Trophoblast cell (in vitro differentiated cells and primary cell): ENCODE data around the gene SPC25.
"Not testable (repeated sequence)": the region's sequence is repeated elsewhere in the genome, so short reads cannot be mapped to it uniquely, and the experiment has no call there.

ENCODE experiments used
- DNase-seq, 2 donors: peaks; one replicate each; pipeline ENCODE4 v3.0.0-alpha.2; 2016
- H2AFZ ChIP-seq: 2 replicates; pipeline ENCODE4 v1.6.1; 2013; ENCODE audit warnings: low read length, moderate library complexity, mild to moderate bottlenecking; ENCODE audit not compliant: insufficient read depth, poor library complexity
- H2AK5ac ChIP-seq: 2 replicates; pipeline ENCODE4 v1.6.1; 2013; ENCODE audit warnings: mild to moderate bottlenecking, low read length
- H2BK120ac ChIP-seq: 2 replicates; pipeline ENCODE4 v1.6.1; 2013; ENCODE audit warnings: low read length, mild to moderate bottlenecking, moderate library complexity; ENCODE audit not compliant: insufficient read depth, poor library complexity
- H2BK12ac ChIP-seq: 2 replicates; pipeline ENCODE4 v1.6.1; 2013; ENCODE audit warnings: mild to moderate bottlenecking, low read length, moderate library complexity
- H2BK5ac ChIP-seq: 2 replicates; pipeline ENCODE4 v1.6.1; 2013; ENCODE audit warnings: low read length, low read depth, moderate library complexity, mild to moderate bottlenecking; ENCODE audit not compliant: poor library complexity
- H3K14ac ChIP-seq: 2 replicates; pipeline ENCODE4 v1.6.1; 2013; ENCODE audit warnings: mild to moderate bottlenecking, low read length
- H3K18ac ChIP-seq: 2 replicates; pipeline ENCODE4 v1.6.1; 2013; ENCODE audit warnings: mild to moderate bottlenecking, low read length
- H3K23ac ChIP-seq: 2 replicates; pipeline ENCODE4 v1.6.1; 2013; ENCODE audit warnings: low read length
- H3K27ac ChIP-seq: 2 replicates; pipeline ENCODE4 v1.5.1; 2013; ENCODE audit warnings: low read depth, mild to moderate bottlenecking, inconsistent platforms, low read length, moderate library complexity
- H3K27me3 ChIP-seq: 2 replicates; pipeline ENCODE4 v1.6.1; 2013; ENCODE audit warnings: inconsistent platforms, mild to moderate bottlenecking, low read length, moderate library complexity; ENCODE audit not compliant: insufficient read depth
- H3K36me3 ChIP-seq, 2 experiments: 1 replicate in 1 of 2; 2 replicates in 1 of 2; pipeline ENCODE4 v1.6.1; 2013; ENCODE audit warnings: low read length in 2 of 2, mild to moderate bottlenecking in 2 of 2, moderate library complexity in 1 of 2; ENCODE audit not compliant: insufficient read depth in 2 of 2, control insufficient read depth in 1 of 2
- H3K4ac ChIP-seq: 2 replicates; pipeline ENCODE4 v1.6.1; 2013; ENCODE audit warnings: low read depth, mild to moderate bottlenecking, low read length, moderate library complexity
- H3K4me1 ChIP-seq, 2 experiments: 1 replicate in 1 of 2; 2 replicates in 1 of 2; pipeline ENCODE4 v1.6.1; 2013; ENCODE audit warnings: low read length in 2 of 2, mild to moderate bottlenecking in 2 of 2, moderate library complexity in 1 of 2; ENCODE audit not compliant: insufficient read depth in 2 of 2, control insufficient read depth in 1 of 2
- H3K4me2 ChIP-seq: 2 replicates; pipeline ENCODE4 v1.6.1; 2013; ENCODE audit warnings: inconsistent platforms, mild to moderate bottlenecking, low read length, moderate library complexity
- H3K4me3 ChIP-seq: 2 replicates; pipeline ENCODE4 v1.5.1; 2013; ENCODE audit warnings: mild to moderate bottlenecking, low read depth, low read length, inconsistent platforms
- H3K79me1 ChIP-seq: one replicate; pipeline ENCODE4 v1.6.1; 2013; ENCODE audit warnings: low read length
- H3K79me2 ChIP-seq: 2 replicates; pipeline ENCODE4 v1.6.1; 2013; ENCODE audit warnings: low read length, mild to moderate bottlenecking; ENCODE audit not compliant: control insufficient read depth, insufficient read depth, poor library complexity
- H3K9ac ChIP-seq: 2 replicates; pipeline ENCODE4 v1.6.1; 2013; ENCODE audit warnings: mild to moderate bottlenecking, low read length
- H3K9me3 ChIP-seq: 2 replicates; pipeline ENCODE4 v1.6.1; 2013; ENCODE audit warnings: low read depth, mild to moderate bottlenecking, control low read depth, inconsistent platforms, low read length; ENCODE audit not compliant: insufficient read depth
- H4K12ac ChIP-seq: 2 replicates; pipeline ENCODE4 v1.6.1; 2013; ENCODE audit warnings: low read depth, mild to moderate bottlenecking, low read length, moderate library complexity
- H4K8ac ChIP-seq: 2 replicates; pipeline ENCODE4 v1.6.1; 2013; ENCODE audit warnings: low read depth, mild to moderate bottlenecking, low read length, moderate library complexity
- H4K91ac ChIP-seq: one replicate; pipeline ENCODE4 v1.6.1; 2013; ENCODE audit warnings: low read depth, mild to moderate bottlenecking, low read length, moderate library complexity
- WGBS: extraction: QIAGEN DNeasy Blood & Tissue Kit; methylation state at CpG from one replicate; pipeline ENCODE4 v1.1.7; 2013; ENCODE audit warnings: missing lambda C conversion rate; ENCODE audit not compliant: insufficient read length, insufficient coverage; ENCODE audit errors: extremely low coverage; 5-methylcytosine and 5-hydroxymethylcytosine counted together

Gene SPC25

GRCh38 chr2:168882163-168882562 lies 8.1 kb downstream of the SPC25 start:
- H2AFZ ChIP-seq, H2AK5ac ChIP-seq, H3K9ac ChIP-seq, H3K14ac ChIP-seq, H3K4ac ChIP-seq, H3K27me3 ChIP-seq, H3K79me1 ChIP-seq, H3K23ac ChIP-seq, H3K4me1 ChIP-seq, H4K91ac ChIP-seq, DNase-seq, H2BK5ac ChIP-seq, H3K27ac ChIP-seq, H3K36me3 ChIP-seq, H3K79me2 ChIP-seq, H3K18ac ChIP-seq, H3K4me2 ChIP-seq, H4K8ac ChIP-seq, H3K9me3 ChIP-seq, H2BK120ac ChIP-seq, H2BK12ac ChIP-seq, H3K4me3 ChIP-seq, H4K12ac ChIP-seq: not testable (repeated sequence)
- no CpG with 5 or more reads among the region's 12 CpGs for WGBS

DNA sequence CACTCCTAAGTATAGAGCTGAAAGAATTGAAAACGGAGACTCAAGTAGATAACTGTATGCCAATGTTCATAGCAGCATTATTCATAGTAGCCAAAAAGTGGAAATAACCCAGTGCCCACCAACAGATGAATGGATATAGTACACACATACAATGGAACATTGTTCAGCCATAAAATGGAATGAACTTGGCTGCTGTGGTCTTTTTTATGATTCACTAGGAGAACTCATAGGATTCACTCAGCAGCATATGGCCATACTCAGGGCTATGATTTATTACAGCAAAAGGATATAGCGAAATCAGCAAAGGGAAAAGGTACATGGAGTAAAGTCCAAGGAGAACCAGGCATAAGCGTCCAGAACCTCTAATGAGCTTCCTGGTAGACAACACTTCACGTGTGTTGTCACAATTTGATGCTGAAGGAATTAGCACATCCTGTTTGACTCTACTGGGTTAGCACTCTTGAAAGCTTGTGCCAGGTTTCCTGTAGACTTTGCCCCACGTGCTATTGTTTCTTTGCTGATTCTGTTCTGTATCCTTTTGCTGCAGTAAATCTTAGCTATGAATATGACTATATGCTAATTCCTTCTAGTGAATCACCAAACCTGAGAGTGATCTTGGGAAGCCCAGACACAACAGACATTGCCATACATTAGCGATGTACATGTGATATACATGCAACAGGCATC lies 15.7 kb downstream of the SPC25 start:
- DNase-seq: no peak
- Histone ChIP-seq H2BK12ac (no peak overlapping the region), H4K12ac (no peak overlapping the region), H3K14ac (no peak overlapping the region), H3K79me2 (no peaks in the 10 kb centered on the region), H3K9me3 (no peaks in the 10 kb centered on the region), H2BK120ac (no peak overlapping the region), H2AFZ (no peak overlapping the region), H3K36me3 (peaks cover 1 to 3% of the 10 kb centered on the region in 2 experiments), H3K27me3 (no peaks in the 10 kb centered on the region), H3K79me1 (no peaks in the 10 kb centered on the region), H3K4ac (no peak overlapping the region), H3K23ac (no peak overlapping the region), H3K4me1 (no peaks in the 10 kb centered on the region), H2BK5ac (no peak overlapping the region), H3K4me2 (no peak overlapping the region), H4K8ac (no peak overlapping the region), H2AK5ac (no peak overlapping the region), H3K4me3 (no peak overlapping the region), H3K18ac (no peak overlapping the region), H4K91ac (no peak overlapping the region), H3K9ac (no peak overlapping the region), H3K27ac (no peak overlapping the region)
- no CpG with 5 or more reads among the region's 6 CpGs for WGBS

DNA sequence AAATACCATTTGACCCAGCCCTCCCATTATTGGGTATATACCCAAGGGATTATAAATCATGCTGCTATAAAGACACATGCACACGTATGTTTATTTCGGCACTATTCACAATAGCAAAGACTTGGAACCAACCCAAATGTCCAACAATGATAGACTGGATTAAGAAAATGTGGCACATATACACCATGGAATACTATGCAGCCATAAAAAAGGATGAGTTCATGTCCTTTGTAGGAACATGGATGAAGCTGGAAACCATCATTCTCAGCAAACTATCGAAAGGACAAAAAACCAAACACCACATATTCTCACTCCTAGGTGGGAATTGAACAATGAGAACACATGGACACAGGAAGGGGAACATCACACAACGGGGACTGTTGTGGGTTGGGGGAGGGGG lies 19.4 kb downstream of the SPC25 start:
- not testable (repeated sequence) for H2BK120ac ChIP-seq

GRCh38 chr2:168870369-168870768 lies 19.9 kb downstream of the SPC25 start:
- WGBS: no CpG with 5 or more reads among the region's 1 CpG
- H3K14ac ChIP-seq, H2BK12ac ChIP-seq, H4K91ac ChIP-seq, H3K27me3 ChIP-seq, H3K79me2 ChIP-seq, H4K12ac ChIP-seq, H3K4me3 ChIP-seq, H3K36me3 ChIP-seq, H3K23ac ChIP-seq, DNase-seq, H3K18ac ChIP-seq, H2AK5ac ChIP-seq, H2BK120ac ChIP-seq, H3K4ac ChIP-seq, H3K9ac ChIP-seq, H3K27ac ChIP-seq, H3K4me1 ChIP-seq, H3K9me3 ChIP-seq, H3K4me2 ChIP-seq, H3K79me1 ChIP-seq, H2AFZ ChIP-seq, H2BK5ac ChIP-seq, H4K8ac ChIP-seq: not testable (repeated sequence)

More for the DNA sequence above, 19.4 kb downstream of the SPC25 start:
- H3K9me3 ChIP-seq, H2AK5ac ChIP-seq, H3K14ac ChIP-seq, H3K23ac ChIP-seq, H4K8ac ChIP-seq, H2BK12ac ChIP-seq, H3K4ac ChIP-seq, H2BK5ac ChIP-seq, H3K18ac ChIP-seq, H3K4me2 ChIP-seq, H3K79me1 ChIP-seq, H4K12ac ChIP-seq, H3K36me3 ChIP-seq, H3K79me2 ChIP-seq, H3K27me3 ChIP-seq, H3K4me3 ChIP-seq, H3K4me1 ChIP-seq, H3K9ac ChIP-seq, H3K27ac ChIP-seq, DNase-seq, H2AFZ ChIP-seq, H4K91ac ChIP-seq: not testable (repeated sequence)
- WGBS: no CpG with 5 or more reads among the region's 4 CpGs
